Measurements from ENCODE around the gene SUMO3. TPM values are rescaled to one million over a fixed set of nuclear protein-coding genes. Genes with fewer than 3 reads are reported as not detected.

The SUMO3 gene
- total RNA-seq, 1 experiment from 2014 or later, result 62.3 TPM

DNA sequence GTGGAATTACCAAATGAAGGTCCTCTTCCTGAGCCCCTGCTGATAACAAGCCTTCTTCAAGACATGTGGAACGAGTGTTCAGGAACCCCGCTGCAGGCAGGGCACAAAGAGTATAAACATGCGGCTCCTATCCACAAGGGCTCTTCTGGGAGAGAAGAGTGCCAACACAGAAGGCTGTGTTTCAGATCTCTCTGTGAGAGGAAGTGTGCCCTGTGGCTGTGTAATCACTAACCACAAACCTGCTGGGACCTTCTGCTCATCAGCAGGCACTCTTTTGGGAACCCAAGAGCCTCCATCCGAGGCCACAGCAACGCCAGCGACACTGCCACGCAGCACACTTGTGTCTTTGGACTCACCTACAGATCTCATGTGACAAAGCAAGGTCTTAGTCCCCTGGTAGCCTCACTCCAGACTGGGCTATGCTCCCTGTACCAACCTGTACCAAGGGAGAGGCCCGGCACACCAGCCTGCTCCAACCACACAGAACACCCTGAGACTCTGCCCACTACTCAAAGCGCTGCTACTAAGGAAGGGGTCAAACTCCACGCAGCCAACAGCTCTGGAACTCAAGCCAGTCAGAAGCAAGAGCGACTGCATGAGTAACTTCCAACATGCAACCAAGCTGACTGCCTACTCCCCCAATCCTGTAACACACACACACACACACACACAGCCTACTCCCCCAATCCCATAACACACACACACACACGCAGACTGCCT lies 47.9 kb upstream of the SUMO3 start:
- ChIA-PET POLR2A (no interaction called here), CTCF (interaction anchor here (0.9 kb wide), 1 partner anchor 16 kb away, joined by 3 read pairs; no protein-coding TSS in a partner anchor)
- DNase-seq (ENCODE audit: unreplicated experiment), result no peak
- Mint-ChIP-seq H3K4me3 (ENCODE audit: unreplicated experiment) (no peak overlapping the region), H3K9me3 (ENCODE audit: unreplicated experiment) (no peaks in the 10 kb centered on the region), H3K27me3 (ENCODE audit: insufficient read depth, unreplicated experiment) (no peaks in the 10 kb centered on the region), H3K36me3 (ENCODE audit: insufficient read depth, unreplicated experiment) (peaks cover 62% of the 10 kb centered on the region), H3K4me1 (ENCODE audit: insufficient read depth, unreplicated experiment) (peaks cover 49% of the 10 kb centered on the region), H3K27ac (ENCODE audit: low read depth, unreplicated experiment) (peak overlapping the region; percentile 20)
- intact Hi-C loops (cut with micrococcal nuclease), result no loop called here
- TF ChIP-seq CTCF (IDR thresholded peaks at IDR 0.05; ENCODE audit: unreplicated experiment), result no peak
- BruUV-seq (replicated peaks), result no TSS peak

DNA sequence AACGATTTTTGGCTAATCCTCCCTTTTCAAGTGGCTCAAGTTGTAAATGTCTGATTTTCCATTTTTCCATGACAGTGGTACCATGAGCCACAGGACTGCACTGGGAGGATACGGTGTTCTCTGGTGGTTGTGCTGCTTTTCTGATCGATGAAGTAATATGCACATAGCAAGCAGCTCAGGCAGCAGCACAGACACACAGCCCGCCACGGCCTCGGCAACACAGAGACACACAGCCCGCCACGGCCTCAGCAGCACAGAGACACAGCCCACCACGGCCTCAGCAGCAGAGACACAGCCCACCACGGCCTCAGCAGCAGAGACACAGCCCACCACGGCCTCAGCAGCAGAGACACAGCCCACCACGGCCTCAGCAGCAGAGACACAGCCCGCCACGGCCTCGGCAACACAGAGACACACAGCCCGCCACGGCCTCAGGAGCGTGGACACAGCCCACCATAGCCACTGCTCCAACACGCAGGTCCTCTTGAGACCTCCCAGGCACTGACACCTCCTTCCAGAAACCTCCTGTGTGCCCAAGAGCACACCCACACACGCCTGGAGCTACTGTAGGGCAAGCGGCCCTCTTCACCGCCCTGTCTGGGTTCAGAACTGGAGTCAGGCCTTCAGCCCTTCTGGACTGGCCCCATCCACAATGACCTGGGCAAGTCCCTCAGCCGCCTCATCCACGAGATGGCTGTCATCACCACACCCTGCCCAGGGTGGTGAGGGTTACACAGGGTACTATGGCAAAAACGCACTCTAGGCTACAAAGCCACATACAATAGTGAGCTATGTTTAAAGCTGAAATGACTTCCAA lies 45.2 kb upstream of the SUMO3 start:
- no TSS peak for BruUV-seq (replicated peaks)
- Mint-ChIP-seq H3K9me3 (ENCODE audit: unreplicated experiment) (no peaks in the 10 kb centered on the region), H3K4me3 (ENCODE audit: unreplicated experiment) (no peak overlapping the region), H3K4me1 (ENCODE audit: insufficient read depth, unreplicated experiment) (peaks cover 43% of the 10 kb centered on the region), H3K36me3 (ENCODE audit: insufficient read depth, unreplicated experiment) (peaks cover 79% of the 10 kb centered on the region), H3K27ac (ENCODE audit: low read depth, unreplicated experiment) (no peak overlapping the region), H3K27me3 (ENCODE audit: insufficient read depth, unreplicated experiment) (no peaks in the 10 kb centered on the region)
- CTCF ChIA-PET, result interaction anchor here (0.7 kb wide), 1 partner anchor 237 kb away, joined by 3 read pairs; no protein-coding TSS in a partner anchor
- DNase-seq (ENCODE audit: unreplicated experiment), result no peak
- intact Hi-C loops (cut with micrococcal nuclease), result no loop called here
- no peak for TF ChIP-seq CTCF (IDR thresholded peaks at IDR 0.05; ENCODE audit: unreplicated experiment)
- POLR2A ChIA-PET, result no interaction called here

- peaks cover 24% of the 10 kb centered on the region for H3K4me1 Mint-ChIP-seq (ENCODE audit: insufficient read depth, unreplicated experiment)
- CTCF ChIA-PET, result no interaction called here
- no peak overlapping the region for H3K27ac Mint-ChIP-seq (ENCODE audit: low read depth, unreplicated experiment)
- no peaks in the 10 kb centered on the region for H3K27me3 Mint-ChIP-seq (ENCODE audit: insufficient read depth, unreplicated experiment)
- H3K4me3 Mint-ChIP-seq (ENCODE audit: unreplicated experiment), result peak overlapping the region; percentile 35
- no peak for TF ChIP-seq CTCF (IDR thresholded peaks at IDR 0.05; ENCODE audit: unreplicated experiment)
- no peaks in the 10 kb centered on the region for H3K9me3 Mint-ChIP-seq (ENCODE audit: unreplicated experiment)
- intact Hi-C loops (cut with micrococcal nuclease), result no loop called here
- DNase-seq (ENCODE audit: unreplicated experiment), result no peak
- peaks cover 97% of the 10 kb centered on the region for H3K36me3 Mint-ChIP-seq (ENCODE audit: insufficient read depth, unreplicated experiment)
- POLR2A ChIA-PET, result interaction anchor here (0.6 to 1.4 kb wide), 3 partner anchors 11 to 720 kb away, joined by 3 to 6 read pairs (median 4); no protein-coding TSS in a partner anchor
- no TSS peak for BruUV-seq (replicated peaks)
Observed at GRCh38 chr21:44858791-44859190, 40.9 kb upstream of the SUMO3 start.

DNA sequence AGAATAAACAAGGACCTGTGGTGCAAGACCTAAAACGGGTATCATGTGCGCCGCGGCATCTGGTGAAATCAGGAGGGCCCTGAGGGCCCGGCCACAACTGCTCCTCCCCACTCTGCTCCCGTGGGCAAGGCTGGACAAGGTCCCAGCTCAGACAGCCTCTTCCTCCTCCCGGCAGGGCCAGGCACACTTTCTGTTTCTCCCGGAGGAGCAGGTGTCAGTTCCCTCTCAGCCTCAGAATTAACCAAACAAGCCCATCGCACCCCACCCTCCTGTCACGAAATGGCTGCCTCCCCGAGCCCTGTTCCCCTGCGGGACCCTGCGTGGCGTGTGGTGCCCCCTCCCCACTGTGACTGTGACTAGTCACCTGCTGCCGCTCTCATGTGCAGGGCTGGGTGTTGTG lies 40.4 kb upstream of the SUMO3 start:
- no peak for DNase-seq (ENCODE audit: unreplicated experiment)
- H3K4me3 Mint-ChIP-seq (ENCODE audit: unreplicated experiment), result peak overlapping the region; percentile 35
- no peaks in the 10 kb centered on the region for H3K27me3 Mint-ChIP-seq (ENCODE audit: insufficient read depth, unreplicated experiment)
- H3K36me3 Mint-ChIP-seq (ENCODE audit: insufficient read depth, unreplicated experiment), result peaks cover 97% of the 10 kb centered on the region
- BruUV-seq (replicated peaks), result no TSS peak
- ChIA-PET POLR2A (interaction anchor here (1.1 to 1.4 kb wide), 4 partner anchors 11 to 57 kb away, joined by 4 to 6 read pairs (median 5); no protein-coding TSS in a partner anchor), CTCF (interaction anchor here (1.2 kb wide), 1 partner anchor 11 kb away, joined by 4 read pairs; no protein-coding TSS in a partner anchor)
- intact Hi-C loops (cut with micrococcal nuclease), result no loop called here
- H3K27ac Mint-ChIP-seq (ENCODE audit: low read depth, unreplicated experiment), result no peak overlapping the region
- TF ChIP-seq CTCF (IDR thresholded peaks at IDR 0.05; ENCODE audit: unreplicated experiment), result no peak
- peaks cover 24% of the 10 kb centered on the region for H3K4me1 Mint-ChIP-seq (ENCODE audit: insufficient read depth, unreplicated experiment)
- no peaks in the 10 kb centered on the region for H3K9me3 Mint-ChIP-seq (ENCODE audit: unreplicated experiment)
